Measurements from ENCODE around the gene EEF1AKMT2. TPM values are rescaled to one million over a fixed set of nuclear protein-coding genes. Genes with fewer than 3 reads are reported as not detected.

EEF1AKMT2 gene
- total and polyA plus RNA-seq, 2 of the 13 experiments (the other 11 are each of a cell fraction or from before 2014, with no cell fraction given): 11.3 to 19.3 TPM

GRCh38 chr10:124742413-124743190 is 49.1 kb downstream of the EEF1AKMT2 start (continued):
- no peak for TF ChIP-seq ZBTB40 (IDR thresholded peaks at IDR 0.05)
- TF ChIP-seq ZBTB40 (CRISPR knock-in tag; IDR thresholded peaks at IDR 0.05): no peak
- 0 out of 2 replicates have a peak, but pooled peaks have one; percentile 16 for TF ChIP-seq GATAD2A (CRISPR knock-in tag; IDR thresholded peaks at IDR 0.05)
- TF ChIP-seq KDM5B (CRISPR knock-in tag; IDR thresholded peaks at IDR 0.05; ENCODE audit: borderline replicate concordance): peak; percentile 19; the same call in 1 of the 2 replicates
- no peak for TF ChIP-seq ZNF546 (CRISPR knock-in tag; conservative IDR thresholded peaks at IDR 0.05)
- TF ChIP-seq ZFP36 (IDR thresholded peaks at IDR 0.05; ENCODE audit: borderline replicate concordance, low read depth, low read length, partially characterized antibody): no peak
- no peak for TF ChIP-seq ZNF678 (CRISPR knock-in tag; IDR thresholded peaks at IDR 0.05)
- no peak for TF ChIP-seq ZNF607 (CRISPR knock-in tag; IDR thresholded peaks at IDR 0.05; ENCODE audit: borderline replicate concordance)
- peak; percentile 81 for TF ChIP-seq KMT2A (CRISPR knock-in tag; IDR thresholded peaks at IDR 0.05)
- TF ChIP-seq MEF2D (CRISPR knock-in tag; IDR thresholded peaks at IDR 0.05): no peak
- TF ChIP-seq SOX6 (IDR thresholded peaks at IDR 0.05): no peak
- peak; percentile 1; the same call in 1 of the 2 replicates for TF ChIP-seq SOX6 (CRISPR knock-in tag; IDR thresholded peaks at IDR 0.05)
- peak; percentile 20; the same call in 1 of the 2 replicates for TF ChIP-seq POLR2G (IDR thresholded peaks at IDR 0.05; ENCODE audit: low read depth, low read length)
- TF ChIP-seq ZNF713 (CRISPR knock-in tag; IDR thresholded peaks at IDR 0.05): no peak
- no peak for TF ChIP-seq ZNF326 (CRISPR knock-in tag; IDR thresholded peaks at IDR 0.05; ENCODE audit: borderline replicate concordance)
- TF ChIP-seq ARID4A (CRISPR knock-in tag; IDR thresholded peaks at IDR 0.05; ENCODE audit: borderline replicate concordance): 0 out of 2 replicates have a peak, but pooled peaks have one; percentile 7
